DND-41 (cell line): Measurements from ENCODE around the gene TNS3.

Experiments
- ATAC-seq: fragments of 200-7000 bp; cut with Tn5 transposase; 3 replicates; pipeline ENCODE4 v1.9.1; 2021; ENCODE audit warnings: low read depth; ENCODE audit not compliant: insufficient read depth
- DNase-seq: peaks from one replicate; pipeline ENCODE4 v3.0.0-alpha.2; 2020
- H2AFZ ChIP-seq: 2 replicates; pipeline ENCODE4 v1.6.0; 2012; ENCODE audit warnings: low read depth, low read length
- H3K27ac ChIP-seq: 2 replicates; pipeline ENCODE4 v1.5.1; 2012; ENCODE audit warnings: low read length, inconsistent platforms
- H3K27me3 ChIP-seq: fragments of 200-600 bp; sonication (generic); 2 replicates; pipeline ENCODE4 v1.6.0; 2012; ENCODE audit warnings: low read length, mild to moderate bottlenecking, inconsistent platforms; ENCODE audit not compliant: insufficient read depth, poor library complexity
- H3K36me3 ChIP-seq: 2 replicates; pipeline ENCODE4 v1.5.1; 2012; ENCODE audit warnings: low read length, inconsistent platforms; ENCODE audit not compliant: insufficient read depth
- H3K4me1 ChIP-seq: 2 replicates; pipeline ENCODE4 v1.5.1; 2012; ENCODE audit warnings: mild to moderate bottlenecking, low read length; ENCODE audit not compliant: insufficient read depth
- H3K4me2 ChIP-seq: 2 replicates; pipeline ENCODE4 v1.6.0; 2012; ENCODE audit warnings: mild to moderate bottlenecking, moderate library complexity, low read length, inconsistent platforms; ENCODE audit not compliant: insufficient read depth
- H3K4me3 ChIP-seq, 2 experiments: fragments of 200-600 bp in 1 of 2; shearing (Covaris generic) in 1 of 2; 2 replicates each; pipeline ENCODE4 v1.5.1; 2012 to 2016; ENCODE audit warnings: inconsistent platforms in 2 of 2, low read length in 2 of 2, mild to moderate bottlenecking in 2 of 2, low read depth in 1 of 2, moderate library complexity in 1 of 2
- H3K79me2 ChIP-seq: 2 replicates; pipeline ENCODE4 v1.6.0; 2012; ENCODE audit warnings: low read length, inconsistent platforms; ENCODE audit not compliant: insufficient read depth
- H3K9ac ChIP-seq: 2 replicates; pipeline ENCODE4 v1.6.0; 2012; ENCODE audit warnings: low read depth, mild to moderate bottlenecking, inconsistent platforms, low read length, moderate library complexity
- H3K9me3 ChIP-seq: 2 replicates; pipeline ENCODE4 v1.5.1; 2012; ENCODE audit warnings: low read length, moderate library complexity, mild to moderate bottlenecking, inconsistent platforms; ENCODE audit not compliant: insufficient read depth, severe bottlenecking
- H4K20me1 ChIP-seq: 2 replicates; pipeline ENCODE4 v1.6.0; 2012; ENCODE audit warnings: low read length; ENCODE audit not compliant: insufficient read depth
- EZH2 ChIP-seq: IDR thresholded peaks from 3 replicates; pipeline ENCODE4 v1.6.1; 2012; ENCODE audit warnings: borderline replicate concordance, low read depth, mild to moderate bottlenecking, moderate library complexity, low read length, inconsistent platforms; ENCODE audit not compliant: severe bottlenecking
- TF ChIP-seq, protein P1 (sequence below): IDR thresholded peaks from 2 replicates; pipeline ENCODE4 v1.5.1; 2012; ENCODE audit warnings: borderline replicate concordance, low read length, moderate library complexity, mild to moderate bottlenecking; ENCODE audit not compliant: poor library complexity, severe bottlenecking; ENCODE audit errors: extremely low read depth

TNS3 gene

GRCh38 chr7:47358357-47358756 lies 223.6 kb downstream of the TNS3 start:
- ATAC-seq (no peak), DNase-seq (no peak)
- H3K4me2 ChIP-seq, result no peak overlapping the region
- H3K79me2 ChIP-seq, result no peaks in the 10 kb centered on the region
- no peak overlapping the region for H3K27ac ChIP-seq
- H3K4me3 ChIP-seq, result no peak overlapping the region
- H2AFZ ChIP-seq, result no peak overlapping the region
- H3K9me3 ChIP-seq, result peaks cover 6% of the 10 kb centered on the region
- no peak overlapping the region for H3K9ac ChIP-seq
- no peaks in the 10 kb centered on the region for H4K20me1 ChIP-seq
- no peaks in the 10 kb centered on the region for H3K4me1 ChIP-seq
- H3K36me3 ChIP-seq, result no peaks in the 10 kb centered on the region
- H3K27me3 ChIP-seq, result no peaks in the 10 kb centered on the region
- no peak for TF ChIP-seq EZH2
- TF ChIP-seq, protein P1, sequence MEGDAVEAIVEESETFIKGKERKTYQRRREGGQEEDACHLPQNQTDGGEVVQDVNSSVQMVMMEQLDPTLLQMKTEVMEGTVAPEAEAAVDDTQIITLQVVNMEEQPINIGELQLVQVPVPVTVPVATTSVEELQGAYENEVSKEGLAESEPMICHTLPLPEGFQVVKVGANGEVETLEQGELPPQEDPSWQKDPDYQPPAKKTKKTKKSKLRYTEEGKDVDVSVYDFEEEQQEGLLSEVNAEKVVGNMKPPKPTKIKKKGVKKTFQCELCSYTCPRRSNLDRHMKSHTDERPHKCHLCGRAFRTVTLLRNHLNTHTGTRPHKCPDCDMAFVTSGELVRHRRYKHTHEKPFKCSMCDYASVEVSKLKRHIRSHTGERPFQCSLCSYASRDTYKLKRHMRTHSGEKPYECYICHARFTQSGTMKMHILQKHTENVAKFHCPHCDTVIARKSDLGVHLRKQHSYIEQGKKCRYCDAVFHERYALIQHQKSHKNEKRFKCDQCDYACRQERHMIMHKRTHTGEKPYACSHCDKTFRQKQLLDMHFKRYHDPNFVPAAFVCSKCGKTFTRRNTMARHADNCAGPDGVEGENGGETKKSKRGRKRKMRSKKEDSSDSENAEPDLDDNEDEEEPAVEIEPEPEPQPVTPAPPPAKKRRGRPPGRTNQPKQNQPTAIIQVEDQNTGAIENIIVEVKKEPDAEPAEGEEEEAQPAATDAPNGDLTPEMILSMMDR, result no peak

GRCh38 chr7:47357863-47358262 lies 224.0 kb downstream of the TNS3 start:
- no peak for ATAC-seq
- H3K9ac ChIP-seq, result no peak overlapping the region
- H3K27ac ChIP-seq, result no peak overlapping the region
- H3K9me3 ChIP-seq, result peaks cover 5% of the 10 kb centered on the region
- H3K4me3 ChIP-seq, result no peak overlapping the region
- H2AFZ ChIP-seq, result no peak overlapping the region
- H3K4me2 ChIP-seq, result no peak overlapping the region
- DNase-seq, result no peak
- no peaks in the 10 kb centered on the region for H4K20me1 ChIP-seq
- no peak for TF ChIP-seq EZH2
- TF ChIP-seq, protein P1, result no peak
- no peaks in the 10 kb centered on the region for H3K4me1 ChIP-seq
- H3K36me3 ChIP-seq, result no peaks in the 10 kb centered on the region
- no peaks in the 10 kb centered on the region for H3K79me2 ChIP-seq
- no peaks in the 10 kb centered on the region for H3K27me3 ChIP-seq

GRCh38 chr7:47357361-47357760 lies 224.6 kb downstream of the TNS3 start:
- no peaks in the 10 kb centered on the region for H4K20me1 ChIP-seq
- no peak for ATAC-seq
- H3K4me1 ChIP-seq, result no peaks in the 10 kb centered on the region
- no peak overlapping the region for H2AFZ ChIP-seq
- H3K27ac ChIP-seq, result no peak overlapping the region
- no peak overlapping the region for H3K4me3 ChIP-seq
- H3K9me3 ChIP-seq, result no peaks in the 10 kb centered on the region
- H3K9ac ChIP-seq, result no peak overlapping the region
- no peak for TF ChIP-seq EZH2
- TF ChIP-seq, protein P1, result no peak
- no peaks in the 10 kb centered on the region for H3K27me3 ChIP-seq
- no peaks in the 10 kb centered on the region for H3K36me3 ChIP-seq
- H3K4me2 ChIP-seq, result no peak overlapping the region
- H3K79me2 ChIP-seq, result no peaks in the 10 kb centered on the region
- DNase-seq, result no peak

DNA sequence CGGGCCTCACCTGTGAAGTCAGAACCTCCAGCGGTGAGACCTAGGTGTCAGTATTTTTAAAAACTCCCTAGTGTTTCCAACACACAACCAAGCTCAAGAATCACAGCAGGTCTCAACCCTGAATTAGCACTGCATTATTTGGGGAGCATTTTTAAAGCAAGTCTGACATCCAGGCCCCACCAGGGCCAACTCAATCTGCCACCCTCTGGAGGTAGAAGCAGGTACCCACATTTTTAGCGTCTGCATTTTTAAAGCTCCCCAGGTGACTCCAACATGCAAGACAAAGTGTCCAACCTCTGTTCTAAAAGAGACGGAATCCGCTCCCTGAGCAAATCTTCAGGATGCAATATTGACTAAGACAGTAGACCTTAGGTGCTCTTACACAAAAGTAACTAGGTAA lies 225.7 kb downstream of the TNS3 start:
- TF ChIP-seq EZH2, result no peak
- TF ChIP-seq, protein P1, result no peak
- no peaks in the 10 kb centered on the region for H3K4me1 ChIP-seq
- no peak overlapping the region for H3K4me2 ChIP-seq
- H3K4me3 ChIP-seq, result no peak overlapping the region
- H3K9ac ChIP-seq, result no peak overlapping the region
- ATAC-seq (no peak), DNase-seq (no peak)
- no peaks in the 10 kb centered on the region for H3K9me3 ChIP-seq
- H2AFZ ChIP-seq, result no peak overlapping the region
- no peak overlapping the region for H3K27ac ChIP-seq
- H3K79me2 ChIP-seq, result no peaks in the 10 kb centered on the region
- no peaks in the 10 kb centered on the region for H3K36me3 ChIP-seq
- H3K27me3 ChIP-seq, result no peaks in the 10 kb centered on the region
- no peaks in the 10 kb centered on the region for H4K20me1 ChIP-seq
